ENCODE measurements around the gene EI24. TPM values are rescaled to one million over a fixed set of nuclear protein-coding genes. Genes with fewer than 3 reads are reported as not detected.

Gene EI24
- total RNA-seq, 4 donors from 2014 or later = 59.8 to 88.5 (median 76.1) TPM

GRCh38 chr11:125627236-125627910 lies 58.1 kb downstream of the EI24 start:
- Histone ChIP-seq H3K4me3 (no peak overlapping the region), H3K36me3 (no peaks in the 10 kb centered on the region), H3K9me3 (no peaks in the 10 kb centered on the region), H3K27me3 (no peaks in the 10 kb centered on the region), H3K4me1 (peaks cover 0 to 18% (median 11%) of the 10 kb centered on the region in 4 donors), H3K27ac (no peak overlapping the region)
- TF ChIP-seq POLR2A (IDR thresholded peaks at IDR 0.05) = no peak
- TF ChIP-seq, protein P1, sequence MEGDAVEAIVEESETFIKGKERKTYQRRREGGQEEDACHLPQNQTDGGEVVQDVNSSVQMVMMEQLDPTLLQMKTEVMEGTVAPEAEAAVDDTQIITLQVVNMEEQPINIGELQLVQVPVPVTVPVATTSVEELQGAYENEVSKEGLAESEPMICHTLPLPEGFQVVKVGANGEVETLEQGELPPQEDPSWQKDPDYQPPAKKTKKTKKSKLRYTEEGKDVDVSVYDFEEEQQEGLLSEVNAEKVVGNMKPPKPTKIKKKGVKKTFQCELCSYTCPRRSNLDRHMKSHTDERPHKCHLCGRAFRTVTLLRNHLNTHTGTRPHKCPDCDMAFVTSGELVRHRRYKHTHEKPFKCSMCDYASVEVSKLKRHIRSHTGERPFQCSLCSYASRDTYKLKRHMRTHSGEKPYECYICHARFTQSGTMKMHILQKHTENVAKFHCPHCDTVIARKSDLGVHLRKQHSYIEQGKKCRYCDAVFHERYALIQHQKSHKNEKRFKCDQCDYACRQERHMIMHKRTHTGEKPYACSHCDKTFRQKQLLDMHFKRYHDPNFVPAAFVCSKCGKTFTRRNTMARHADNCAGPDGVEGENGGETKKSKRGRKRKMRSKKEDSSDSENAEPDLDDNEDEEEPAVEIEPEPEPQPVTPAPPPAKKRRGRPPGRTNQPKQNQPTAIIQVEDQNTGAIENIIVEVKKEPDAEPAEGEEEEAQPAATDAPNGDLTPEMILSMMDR (IDR thresholded peaks at IDR 0.05) = no peak
- TF ChIP-seq EP300 (IDR thresholded peaks at IDR 0.05) = no peak
- WGBS, 2 donors = 71 to 72% methylated on average over 7 of the region's 7 CpGs
- no peak for DNase-seq (ENCODE audit: low spot score in 2 of 2)

Small RNAs within 50 kb of the gene (small RNA-seq; reads per million reads assigned to genes)
- gene RNU6-1156P = not detected

Other genes starting within 250 kb of the EI24 start
- 100 to 1,000 TPM in 1 of 4 donors, 10 to 100 TPM in 3; 73.8 to 109 (median 90.2) TPM for gene FEZ1, start 73.2 kb upstream of the EI24 start, total RNA-seq
- 100 to 1,000 TPM in 1 of 4 donors, 10 to 100 TPM in 3; 54.8 to 172 (median 73.3) TPM for gene STT3A, start 23.4 kb downstream of the EI24 start, total RNA-seq
- 1 to 10 TPM in 1 of 4 donors, under 1 TPM in 3; 0.60 to 1.5 (median 0.91) TPM for gene CHEK1, start 55.7 kb downstream of the EI24 start, total RNA-seq
- gene ACRV1, start 111.4 kb downstream of the EI24 start, total RNA-seq = not detected
- gene PATE1, start 176.8 kb downstream of the EI24 start, total RNA-seq = not detected
- gene PATE2, start 209.4 kb downstream of the EI24 start, total RNA-seq = not detected
- gene PATE3, start 218.7 kb downstream of the EI24 start, total RNA-seq = not detected

Data from tibial nerve (tissue), 4 donors.